Activated naive CD8-positive, alpha-beta T cell (primary cell): ENCODE results near the gene CACNA1B.

Source experiments
- H3K27ac Mint-ChIP-seq: one replicate; pipeline ENCODE4 v1.8.0; 2021; ENCODE audit warnings: mixed read lengths
- H3K27me3 Mint-ChIP-seq: one replicate; pipeline ENCODE4 v1.8.0; 2021; ENCODE audit warnings: mixed read lengths
- H3K36me3 Mint-ChIP-seq: one replicate; pipeline ENCODE4 v1.8.0; 2021; ENCODE audit warnings: mixed read lengths
- H3K4me1 Mint-ChIP-seq: one replicate; pipeline ENCODE4 v1.8.0; 2021; ENCODE audit warnings: low read depth, mixed read lengths
- H3K4me3 Mint-ChIP-seq: one replicate; pipeline ENCODE4 v1.8.0; 2021; ENCODE audit warnings: mild to moderate bottlenecking, mixed read lengths
- H3K9me3 Mint-ChIP-seq: one replicate; pipeline ENCODE4 v1.8.0; 2021; ENCODE audit warnings: low read depth, mixed read lengths

The CACNA1B gene

DNA sequence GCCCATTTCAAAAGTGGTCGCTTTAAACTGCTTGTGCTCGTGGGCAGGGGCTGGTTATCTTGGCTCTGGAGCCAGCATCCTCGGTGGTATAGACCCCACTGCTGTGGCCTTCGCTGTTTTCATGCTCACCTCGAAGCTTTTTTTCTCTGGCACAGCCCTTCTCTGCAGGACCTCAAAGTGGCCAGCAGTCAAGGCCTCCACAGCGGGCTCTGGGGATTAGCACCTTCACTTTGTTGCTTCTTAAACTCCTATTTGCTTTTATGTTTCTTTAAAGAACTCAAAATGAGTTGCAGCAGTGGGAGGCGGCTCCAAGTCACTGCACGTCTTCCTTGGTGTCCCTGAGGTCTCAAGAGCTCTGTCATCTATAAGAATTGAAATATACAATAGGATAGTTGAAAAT is 165.1 kb downstream of the CACNA1B start:
- Mint-ChIP-seq H3K4me1 (no peaks in the 10 kb centered on the region), H3K4me3 (no peak overlapping the region), H3K27me3 (peaks cover 16% of the 10 kb centered on the region), H3K36me3 (no peaks in the 10 kb centered on the region), H3K27ac (no peak overlapping the region), H3K9me3 (no peaks in the 10 kb centered on the region)

DNA sequence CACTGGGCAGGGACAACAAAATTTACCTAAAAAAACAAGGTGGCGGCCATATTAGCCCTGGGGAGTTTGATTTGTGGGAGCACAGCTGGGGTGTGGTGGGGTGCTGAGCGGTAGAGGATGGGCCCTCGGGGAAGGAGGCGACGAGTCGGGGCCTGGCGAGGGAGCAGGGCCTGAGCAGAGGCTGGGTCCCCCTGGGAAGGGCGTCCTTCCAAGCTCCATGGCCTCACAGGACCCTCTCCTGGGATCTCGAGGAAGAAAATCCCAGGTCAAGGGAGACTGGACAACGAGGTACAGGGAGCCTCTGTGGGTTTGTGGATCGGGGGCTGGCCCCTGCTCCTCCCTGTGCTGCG is 165.5 kb downstream of the CACNA1B start:
- no peaks in the 10 kb centered on the region for H3K9me3 Mint-ChIP-seq
- no peaks in the 10 kb centered on the region for H3K4me1 Mint-ChIP-seq
- H3K27ac Mint-ChIP-seq: no peak overlapping the region
- H3K4me3 Mint-ChIP-seq: no peak overlapping the region
- H3K36me3 Mint-ChIP-seq: no peaks in the 10 kb centered on the region
- peaks cover 12% of the 10 kb centered on the region for H3K27me3 Mint-ChIP-seq

DNA sequence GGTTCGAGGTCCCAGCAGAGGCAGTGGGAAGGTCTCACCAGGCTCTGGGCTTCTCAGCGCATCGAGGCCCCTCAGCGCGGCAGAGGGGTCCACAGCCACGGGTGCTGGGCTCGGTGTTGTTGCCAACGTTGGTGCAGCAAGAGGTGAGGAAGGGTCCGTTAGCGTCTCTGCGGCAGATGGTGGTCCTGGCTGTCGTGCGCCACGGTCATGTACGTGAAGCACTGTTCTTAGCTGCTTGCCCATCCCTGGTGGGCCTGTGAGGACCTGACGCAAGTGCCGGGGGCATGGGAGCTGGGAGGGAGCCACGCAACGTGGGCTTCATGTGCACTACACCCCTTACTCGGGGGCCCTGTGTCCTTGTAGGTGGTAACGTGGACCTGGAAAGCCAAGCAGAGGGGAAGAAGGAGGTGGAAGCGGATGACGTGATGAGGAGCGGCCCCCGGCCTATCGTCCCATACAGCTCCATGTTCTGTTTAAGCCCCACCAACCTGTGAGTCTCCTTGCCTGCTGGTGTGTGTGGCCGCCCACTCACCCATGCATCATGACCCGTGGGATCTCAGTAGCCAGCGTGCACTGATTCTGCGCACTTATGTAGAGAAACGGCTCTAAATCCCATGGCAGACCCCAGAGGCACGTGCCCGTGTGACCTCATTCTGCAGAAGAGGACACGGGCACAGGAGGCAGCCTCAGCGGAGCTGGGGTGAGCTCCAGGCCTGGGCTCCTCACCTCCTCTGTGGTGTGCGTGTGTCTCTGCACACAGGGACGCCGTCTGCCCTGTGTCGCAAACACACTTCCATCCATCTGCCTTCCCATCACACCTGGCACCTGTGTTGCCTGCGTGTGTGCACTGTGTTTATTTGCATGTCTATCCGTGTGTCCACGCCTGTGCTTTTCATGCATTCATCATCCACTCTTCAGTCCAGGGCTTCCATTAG is 166.1 kb downstream of the CACNA1B start:
- Mint-ChIP-seq H3K27ac (no peak overlapping the region), H3K27me3 (peaks cover 12% of the 10 kb centered on the region), H3K9me3 (no peaks in the 10 kb centered on the region), H3K4me1 (no peaks in the 10 kb centered on the region), H3K36me3 (no peaks in the 10 kb centered on the region), H3K4me3 (no peak overlapping the region)

DNA sequence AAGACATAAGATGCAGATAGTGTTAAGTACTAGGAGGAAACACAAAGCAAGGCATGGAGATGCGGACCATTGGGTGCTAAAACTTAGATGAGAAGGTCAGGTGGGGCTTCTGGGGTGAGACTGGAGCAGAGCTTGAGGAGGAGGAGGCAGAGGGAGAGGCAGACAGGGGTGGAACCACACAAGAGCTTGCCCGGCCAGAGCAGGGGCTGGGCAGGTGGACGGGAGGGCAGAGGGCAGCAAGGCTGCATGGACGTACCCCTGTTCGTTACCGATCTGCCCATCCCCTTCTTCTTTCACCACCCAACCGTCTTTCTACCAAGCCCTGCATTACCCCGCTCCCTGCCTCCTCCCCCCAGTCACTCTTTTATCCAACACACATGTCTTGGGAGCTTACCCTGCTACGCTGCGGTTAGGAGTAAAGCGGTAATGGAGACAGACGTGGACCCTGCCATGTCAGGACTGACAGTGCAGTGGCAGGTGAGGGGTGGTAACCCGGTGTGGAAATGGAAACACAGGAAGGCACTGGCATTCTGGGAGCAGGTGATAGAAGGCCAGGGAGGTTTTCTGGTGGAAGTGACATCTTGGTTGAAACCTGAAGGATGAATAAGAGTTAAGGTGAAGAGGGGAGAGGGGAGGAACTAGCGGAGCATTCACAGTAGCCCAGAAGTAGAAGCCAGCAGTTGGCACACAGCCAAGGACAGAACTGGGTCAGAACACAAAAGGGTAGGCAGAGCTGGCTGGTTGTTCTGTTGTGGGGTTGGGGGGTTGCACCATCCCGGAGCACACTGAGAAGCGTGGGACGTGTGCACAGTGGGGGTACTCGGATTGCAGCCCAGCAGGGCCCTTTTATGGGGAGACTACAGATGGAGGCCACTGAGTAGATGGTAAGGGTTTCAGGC is 167.2 kb downstream of the CACNA1B start:
- Mint-ChIP-seq H3K4me3 (no peak overlapping the region), H3K9me3 (no peaks in the 10 kb centered on the region), H3K27ac (no peak overlapping the region), H3K27me3 (peaks cover 12% of the 10 kb centered on the region), H3K36me3 (no peaks in the 10 kb centered on the region), H3K4me1 (no peaks in the 10 kb centered on the region)

DNA sequence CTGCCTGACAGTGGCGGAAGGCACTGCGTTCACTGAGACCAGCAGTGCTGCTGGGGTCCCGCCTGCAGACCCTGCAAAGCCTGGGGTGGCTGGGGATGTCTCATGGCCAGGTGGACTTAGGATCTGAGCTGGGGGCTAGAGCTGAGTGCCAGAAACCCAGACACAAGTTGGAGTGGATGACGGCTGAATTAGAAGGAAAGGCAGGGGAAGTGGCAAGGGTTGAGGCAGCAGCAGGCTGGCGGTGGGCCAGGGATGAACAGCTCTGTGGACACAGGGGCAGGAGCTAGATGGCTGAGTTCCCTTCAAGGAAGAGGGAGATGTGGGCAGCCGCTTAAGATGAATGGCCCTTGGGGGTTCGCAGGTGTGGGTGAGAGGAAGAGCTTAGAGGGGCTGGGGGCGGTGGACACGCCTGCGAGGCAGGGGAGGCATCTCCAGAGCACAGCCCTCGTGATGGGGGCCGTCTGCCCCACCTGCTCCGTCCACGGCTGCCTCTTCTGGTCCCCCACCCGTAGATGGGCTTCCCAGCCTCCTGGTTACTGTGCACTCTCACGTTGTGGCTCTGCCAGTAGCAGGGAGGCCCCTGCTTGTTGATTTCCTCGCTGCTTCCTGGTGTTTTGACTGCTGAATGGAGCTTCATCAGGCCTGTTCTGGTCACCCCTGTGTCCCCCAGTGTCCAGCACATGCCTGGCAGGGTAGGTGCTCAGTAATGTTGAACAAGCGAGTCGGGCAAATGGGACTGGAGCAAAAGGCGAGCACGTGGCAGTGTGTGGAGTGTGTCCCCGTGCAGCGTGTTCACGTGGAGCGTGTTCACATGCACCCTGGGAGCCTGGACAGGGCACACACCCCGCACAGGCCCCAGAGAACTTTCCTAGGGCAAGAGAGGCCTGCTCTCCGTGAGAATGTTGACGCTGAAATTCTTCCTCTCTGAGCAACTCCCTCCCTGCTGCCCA is 168.2 kb downstream of the CACNA1B start:
- H3K36me3 Mint-ChIP-seq: no peaks in the 10 kb centered on the region
- H3K9me3 Mint-ChIP-seq: no peaks in the 10 kb centered on the region
- H3K27me3 Mint-ChIP-seq: peaks cover 12% of the 10 kb centered on the region
- H3K4me1 Mint-ChIP-seq: no peaks in the 10 kb centered on the region
- no peak overlapping the region for H3K27ac Mint-ChIP-seq
- H3K4me3 Mint-ChIP-seq: no peak overlapping the region

DNA sequence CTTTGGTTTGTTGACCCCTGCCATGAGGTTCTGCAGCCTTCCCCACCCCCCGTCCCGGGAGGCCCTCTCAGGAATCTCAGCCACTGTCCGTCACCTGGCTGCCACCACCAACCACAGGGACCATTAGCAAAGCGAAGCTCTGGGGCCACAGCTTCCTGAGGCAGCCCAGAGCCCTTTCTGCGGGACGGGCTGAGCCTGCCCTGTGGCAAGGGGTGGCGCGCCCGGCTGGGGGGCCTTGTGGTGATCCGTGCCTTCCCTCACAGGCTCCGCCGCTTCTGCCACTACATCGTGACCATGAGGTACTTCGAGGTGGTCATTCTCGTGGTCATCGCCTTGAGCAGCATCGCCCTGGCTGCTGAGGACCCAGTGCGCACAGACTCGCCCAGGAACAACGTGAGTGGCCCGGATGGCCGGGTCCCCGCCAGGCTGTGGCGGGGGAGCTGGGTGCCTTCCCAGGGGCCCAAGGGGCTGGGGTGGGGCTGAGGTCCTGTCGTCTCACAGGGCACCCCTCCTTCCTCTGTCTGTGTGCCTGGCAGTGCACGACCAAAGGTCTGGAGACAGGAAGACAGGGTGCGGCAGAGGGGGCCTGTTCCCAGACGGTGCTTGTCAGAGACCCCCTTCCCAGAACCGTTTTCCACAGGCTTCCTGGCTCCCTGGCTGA is 169.2 kb downstream of the CACNA1B start:
- Mint-ChIP-seq H3K4me3 (no peak overlapping the region), H3K9me3 (no peaks in the 10 kb centered on the region), H3K27ac (no peak overlapping the region), H3K36me3 (no peaks in the 10 kb centered on the region), H3K4me1 (no peaks in the 10 kb centered on the region), H3K27me3 (peaks cover 12% of the 10 kb centered on the region)

DNA sequence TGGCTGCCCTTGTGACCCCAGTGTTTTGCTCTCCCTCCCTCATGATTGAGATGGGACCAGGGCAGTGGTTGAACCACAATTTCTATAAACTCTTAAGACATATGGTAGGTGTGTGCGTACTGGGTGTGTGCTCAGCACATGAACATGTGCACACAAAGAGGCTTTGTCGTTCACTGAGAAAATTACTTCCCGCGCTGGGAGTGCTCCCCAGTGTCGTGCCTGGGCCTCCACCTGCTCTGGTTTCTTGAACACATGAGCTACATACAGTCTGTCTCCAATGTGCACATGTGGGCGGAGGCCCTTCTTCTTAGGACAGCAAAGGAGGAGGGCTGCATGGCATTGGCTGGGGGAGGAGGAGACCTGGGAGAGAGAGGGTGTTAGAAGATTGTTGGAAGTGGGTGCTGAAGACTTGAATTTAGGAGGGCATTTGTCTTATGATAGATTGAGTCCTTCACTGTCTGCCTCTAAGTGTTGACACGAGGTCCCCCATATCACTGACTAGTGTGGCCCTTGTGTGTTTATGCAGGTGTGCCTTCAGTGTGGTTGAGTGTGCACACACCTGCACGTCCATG is 170.0 kb downstream of the CACNA1B start:
- Mint-ChIP-seq H3K27ac (no peak overlapping the region), H3K36me3 (no peaks in the 10 kb centered on the region), H3K9me3 (no peaks in the 10 kb centered on the region), H3K4me3 (no peak overlapping the region), H3K4me1 (no peaks in the 10 kb centered on the region), H3K27me3 (peaks cover 12% of the 10 kb centered on the region)

DNA sequence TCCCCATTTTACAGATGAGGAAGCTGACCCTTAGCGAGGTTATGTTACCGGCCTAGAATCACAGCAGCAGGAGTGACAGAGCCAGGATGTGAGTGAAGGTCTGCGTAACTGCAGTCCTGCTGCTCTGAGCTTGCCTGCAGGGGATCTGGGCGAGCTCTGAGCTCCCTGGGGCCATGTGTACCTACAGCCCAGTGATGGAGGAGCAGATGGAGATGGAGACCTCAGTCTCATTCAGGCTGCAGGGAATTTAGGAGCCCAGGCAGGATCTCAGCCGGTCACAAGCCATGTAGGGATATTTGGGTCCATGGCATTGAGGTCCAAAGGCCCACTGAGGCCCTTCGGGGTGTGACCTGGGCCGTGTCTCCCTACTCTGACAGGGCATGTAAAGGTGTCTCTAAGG is 170.6 kb downstream of the CACNA1B start:
- Mint-ChIP-seq H3K4me1 (no peaks in the 10 kb centered on the region), H3K27me3 (peaks cover 10% of the 10 kb centered on the region), H3K9me3 (no peaks in the 10 kb centered on the region), H3K36me3 (no peaks in the 10 kb centered on the region), H3K27ac (no peak overlapping the region), H3K4me3 (no peak overlapping the region)

DNA sequence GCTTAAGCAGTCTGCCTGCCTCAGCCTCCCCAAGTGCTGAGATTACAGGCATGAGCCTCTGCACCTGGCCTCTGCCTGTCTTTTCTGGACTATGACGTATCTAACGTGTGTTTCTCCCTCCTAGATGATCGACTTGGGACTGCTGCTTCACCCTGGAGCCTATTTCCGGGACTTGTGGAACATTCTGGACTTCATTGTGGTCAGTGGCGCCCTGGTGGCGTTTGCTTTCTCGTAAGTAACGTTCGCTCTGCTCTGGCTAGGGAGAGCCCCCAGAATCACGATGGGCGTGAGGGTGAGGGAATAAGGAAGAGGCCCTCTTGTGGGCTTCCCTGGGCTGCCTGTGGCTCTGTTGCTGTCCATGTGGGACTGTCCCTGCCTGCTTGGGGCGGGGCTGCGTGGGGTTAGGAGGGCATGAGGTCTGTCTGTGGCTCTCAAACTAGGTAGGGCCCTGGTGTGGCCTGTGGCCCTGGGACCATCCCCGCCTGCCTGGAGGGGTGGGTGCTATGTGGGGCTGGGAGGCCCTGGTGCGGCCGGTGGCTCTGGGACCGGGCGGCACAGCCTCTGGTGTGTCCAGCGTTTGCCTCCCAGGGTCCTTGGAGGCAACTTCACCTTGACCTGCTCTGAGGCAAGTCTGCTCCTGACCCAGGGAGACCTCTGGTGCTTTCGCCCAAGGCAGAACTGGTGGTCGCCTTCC is 171.7 kb downstream of the CACNA1B start:
- peaks cover 10% of the 10 kb centered on the region for H3K27me3 Mint-ChIP-seq
- H3K9me3 Mint-ChIP-seq: no peaks in the 10 kb centered on the region
- H3K27ac Mint-ChIP-seq: no peak overlapping the region
- H3K36me3 Mint-ChIP-seq: no peaks in the 10 kb centered on the region
- H3K4me3 Mint-ChIP-seq: no peak overlapping the region
- no peaks in the 10 kb centered on the region for H3K4me1 Mint-ChIP-seq

DNA sequence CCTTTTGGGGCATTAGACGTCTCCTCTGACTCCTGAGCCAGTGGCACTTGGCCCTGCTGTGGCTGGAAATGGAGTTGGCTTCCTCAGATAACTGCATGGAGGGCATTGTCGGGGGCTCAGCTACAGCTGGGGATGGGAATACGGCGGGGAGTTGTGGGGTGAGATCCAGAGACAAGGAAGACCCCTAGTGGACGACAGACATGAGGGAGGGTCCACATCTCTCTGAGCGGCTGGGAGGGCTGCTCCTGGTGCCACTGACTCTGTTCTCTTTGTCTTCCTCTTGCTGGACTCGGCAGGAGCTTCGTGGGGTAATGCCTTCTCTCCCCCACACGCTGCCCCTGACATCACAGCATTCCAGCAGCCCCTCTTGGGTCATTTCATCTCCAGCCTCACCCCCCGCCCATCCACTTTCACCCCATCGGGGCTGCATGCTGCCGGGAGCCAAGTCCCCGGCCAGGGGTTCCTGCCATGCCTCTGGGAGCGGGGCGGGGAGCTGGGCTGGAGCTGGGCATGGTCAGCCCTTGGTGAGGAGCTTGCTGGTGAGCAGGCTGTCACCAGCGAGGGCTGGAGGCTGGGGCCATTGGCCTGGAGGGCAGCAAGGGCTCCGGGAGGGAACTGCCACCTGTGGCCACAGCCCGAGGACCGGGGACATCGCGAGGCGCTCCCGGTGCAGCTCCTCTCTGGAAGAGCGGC is 172.3 kb downstream of the CACNA1B start:
- no peak overlapping the region for H3K27ac Mint-ChIP-seq
- no peaks in the 10 kb centered on the region for H3K9me3 Mint-ChIP-seq
- H3K36me3 Mint-ChIP-seq: no peaks in the 10 kb centered on the region
- no peak overlapping the region for H3K4me3 Mint-ChIP-seq
- H3K27me3 Mint-ChIP-seq: peaks cover 10% of the 10 kb centered on the region
- peaks cover 3% of the 10 kb centered on the region for H3K4me1 Mint-ChIP-seq

DNA sequence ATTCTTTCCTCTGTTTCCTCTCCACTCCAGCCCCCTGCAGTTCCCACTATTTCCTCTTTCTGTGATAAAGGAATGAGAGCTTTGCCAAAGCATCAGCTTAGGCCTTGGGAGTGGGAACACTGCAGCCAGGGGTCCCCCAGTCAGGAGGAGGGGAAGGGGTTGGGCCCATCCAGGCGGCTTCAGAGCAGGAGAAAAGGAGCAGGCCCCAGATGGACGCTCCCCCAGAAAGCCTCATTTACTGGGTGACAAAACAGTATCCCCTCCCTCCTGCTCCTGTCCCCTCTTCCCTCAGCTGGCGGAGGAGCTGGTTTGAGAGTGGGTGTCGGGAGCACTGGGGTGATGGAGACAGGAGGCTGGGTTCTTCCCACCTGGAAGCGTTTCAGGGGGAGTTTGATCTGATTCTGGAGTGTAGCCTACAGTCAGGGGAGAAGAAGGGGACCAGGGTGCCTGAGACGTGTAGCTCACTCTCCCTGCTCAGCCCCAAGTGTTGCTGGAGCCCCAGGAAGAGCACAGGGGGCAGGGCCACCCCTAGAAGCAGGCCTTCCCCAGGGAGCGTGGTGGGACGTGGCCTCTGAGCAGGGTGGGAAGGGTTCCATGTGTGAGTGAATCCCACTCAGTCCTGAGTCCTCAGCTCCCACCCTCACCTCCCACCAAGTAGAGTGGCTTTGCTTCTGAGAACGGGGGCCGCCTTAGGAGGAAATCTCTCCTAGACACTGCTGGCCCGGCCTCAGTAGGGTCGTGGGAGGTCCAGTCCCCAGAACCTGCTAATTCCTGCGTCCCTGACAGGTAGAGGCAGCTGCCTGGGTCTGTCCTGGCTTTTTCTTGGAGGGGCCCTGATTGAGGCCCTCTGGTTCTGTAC is 173.1 kb downstream of the CACNA1B start:
- peaks cover 3% of the 10 kb centered on the region for H3K4me1 Mint-ChIP-seq
- H3K27me3 Mint-ChIP-seq: peaks cover 4% of the 10 kb centered on the region
- no peak overlapping the region for H3K4me3 Mint-ChIP-seq
- H3K9me3 Mint-ChIP-seq: no peaks in the 10 kb centered on the region
- no peaks in the 10 kb centered on the region for H3K36me3 Mint-ChIP-seq
- H3K27ac Mint-ChIP-seq: no peak overlapping the region

DNA sequence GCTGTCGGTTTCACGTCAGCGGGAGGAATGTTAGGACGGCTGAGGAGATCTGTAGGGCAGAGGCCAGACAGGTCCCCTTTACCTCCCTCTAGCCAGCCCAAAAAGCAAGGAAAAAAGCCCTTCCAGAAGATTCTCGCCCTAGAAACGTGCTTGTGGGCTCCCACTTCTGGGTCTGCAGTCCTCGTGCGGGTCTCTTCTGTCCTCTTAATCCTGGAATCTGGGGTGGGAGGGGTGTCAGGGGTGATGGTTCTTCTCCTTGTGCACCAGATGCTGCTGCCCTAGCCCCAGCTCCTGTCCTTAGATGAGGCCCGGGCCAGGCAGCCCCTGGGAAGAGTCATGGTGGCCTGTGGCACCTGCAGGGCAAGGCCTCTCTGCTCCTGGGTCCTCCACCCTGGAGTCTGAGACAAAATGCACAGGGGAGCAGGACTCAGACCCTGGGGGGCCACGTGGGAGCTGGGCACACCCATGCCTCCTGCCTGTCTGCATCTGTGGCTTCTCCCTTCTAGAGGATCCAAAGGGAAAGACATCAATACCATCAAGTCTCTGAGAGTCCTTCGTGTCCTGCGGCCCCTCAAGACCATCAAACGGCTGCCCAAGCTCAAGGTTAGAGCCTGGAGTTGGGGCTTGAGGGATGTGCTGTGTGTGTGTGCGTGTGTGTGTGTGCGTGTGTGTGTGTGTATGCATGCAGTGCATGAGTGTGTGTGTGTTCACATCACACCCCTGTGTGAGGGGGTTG is 174.2 kb downstream of the CACNA1B start:
- Mint-ChIP-seq H3K4me1 (peaks cover 3% of the 10 kb centered on the region), H3K36me3 (no peaks in the 10 kb centered on the region), H3K27me3 (peaks cover 8% of the 10 kb centered on the region), H3K27ac (no peak overlapping the region), H3K4me3 (no peak overlapping the region), H3K9me3 (no peaks in the 10 kb centered on the region)
